ENCODE results near the gene IL22RA2. TPM values are rescaled to one million over a fixed set of nuclear protein-coding genes. Genes with fewer than 3 reads are reported as not detected.

The IL22RA2 gene
- polyA plus RNA-seq, 3 donors = not detected

- peaks cover 5 to 20% of the 10 kb centered on the region in 2 donors for H3K9me3 ChIP-seq (replicated peaks in 1 of 2; ENCODE audit: control insufficient read depth in 1 of 2, insufficient read depth in 1 of 2, low read length in 2 of 2)
- no peak for DNase-seq
- Mint-ChIP-seq H3K36me3 (no peaks in the 10 kb centered on the region), H3K4me3 (no peak overlapping the region), H3K9me3 (peaks cover 9 to 32% (median 28%) of the 10 kb centered on the region in 7 donors), H3K27ac (no peak overlapping the region), H3K27me3 (ENCODE audit: low read depth in 3 of 3) (peaks cover 1 to 4% (median 1%) of the 10 kb centered on the region in 3 donors), H3K4me1 (peaks cover 2% of the 10 kb centered on the region)
- WGBS (ENCODE audit: insufficient coverage) = 100% methylated on average over 1 of the region's 2 CpGs
- H3K36me3 ChIP-seq (replicated peaks in 1 of 2; ENCODE audit: control insufficient read depth in 1 of 2, insufficient read depth in 2 of 2, low read length in 2 of 2) = no peaks in the 10 kb centered on the region
- intact Hi-C loops (cut with micrococcal nuclease) = no loop called here
- no peak overlapping the region for H3K27ac ChIP-seq (ENCODE audit: low read depth in 1 of 2, low read length in 2 of 2)
- TF ChIP-seq CTCF (IDR thresholded peaks at IDR 0.05) = no peak
- H2AFZ ChIP-seq (ENCODE audit: insufficient read depth, low read depth, low read length, poor library complexity, severe bottlenecking) = no peak overlapping the region
- no peaks in the 10 kb centered on the region for H3K79me2 ChIP-seq (ENCODE audit: insufficient read depth, low read length)
- H3K9ac ChIP-seq (ENCODE audit: insufficient read depth, low read length, poor library complexity, severe bottlenecking) = no peak overlapping the region
- H3K4me3 ChIP-seq (replicated peaks in 1 of 3; ENCODE audit: low read depth in 2 of 3, low read length in 3 of 3) = no peak overlapping the region
- H3K27me3 ChIP-seq (ENCODE audit: control insufficient read depth in 2 of 2, insufficient read depth in 2 of 2, low read length in 2 of 2) = no peaks in the 10 kb centered on the region
- H4K20me1 ChIP-seq (ENCODE audit: insufficient read depth, low read length) = no peaks in the 10 kb centered on the region
- no peak overlapping the region for H3K4me2 ChIP-seq (replicated peaks; ENCODE audit: extremely low read depth, low read length, poor library complexity, severe bottlenecking)
- no peaks in the 10 kb centered on the region for H3K4me1 ChIP-seq (ENCODE audit: control insufficient read depth in 1 of 2, insufficient read depth in 2 of 2, low read length in 2 of 2)
These were observed 51.9 kb downstream of the IL22RA2 start for GRCh38 chr6:137121401-137121997.

DNA sequence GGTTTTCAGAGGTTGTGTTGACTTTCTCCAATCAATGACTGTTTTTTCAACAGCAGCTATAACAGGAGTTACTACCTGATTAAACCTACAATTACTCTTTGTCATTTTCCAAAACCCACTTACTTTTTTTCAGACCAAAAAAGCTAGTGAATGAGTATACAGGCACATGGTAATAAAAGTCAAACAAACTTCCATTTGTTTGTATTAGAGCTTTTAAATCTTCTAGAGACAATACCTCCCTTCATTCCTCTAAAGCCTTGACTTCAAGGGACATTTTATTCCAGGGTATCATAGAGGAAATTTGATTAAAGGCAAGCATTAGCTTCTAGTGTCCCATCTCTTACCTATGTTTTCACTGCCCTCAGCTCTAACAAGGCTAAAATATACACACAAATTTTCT, 52.7 kb downstream of the IL22RA2 start:
- no peak for TF ChIP-seq CTCF (IDR thresholded peaks at IDR 0.05)
- no peaks in the 10 kb centered on the region for H3K36me3 Mint-ChIP-seq
- no peaks in the 10 kb centered on the region for H3K79me2 ChIP-seq (ENCODE audit: insufficient read depth, low read length)
- no peaks in the 10 kb centered on the region for H3K36me3 ChIP-seq (replicated peaks in 1 of 2; ENCODE audit: control insufficient read depth in 1 of 2, insufficient read depth in 2 of 2, low read length in 2 of 2)
- H3K4me1 ChIP-seq (ENCODE audit: control insufficient read depth in 1 of 2, insufficient read depth in 2 of 2, low read length in 2 of 2) = no peaks in the 10 kb centered on the region
- no peak overlapping the region for H3K4me3 ChIP-seq (replicated peaks in 1 of 3; ENCODE audit: low read depth in 2 of 3, low read length in 3 of 3)
- H3K27ac Mint-ChIP-seq = no peak overlapping the region
- H3K9me3 Mint-ChIP-seq = peaks cover 9 to 32% (median 25%) of the 10 kb centered on the region in 7 donors
- peaks cover 2% of the 10 kb centered on the region for H3K4me1 Mint-ChIP-seq
- H3K27me3 Mint-ChIP-seq (ENCODE audit: low read depth in 3 of 3) = peaks cover 0 to 4% (median 3%) of the 10 kb centered on the region in 3 donors
- no peak overlapping the region for H3K4me3 Mint-ChIP-seq
- H3K27me3 ChIP-seq (ENCODE audit: control insufficient read depth in 2 of 2, insufficient read depth in 2 of 2, low read length in 2 of 2) = no peaks in the 10 kb centered on the region
- H3K9me3 ChIP-seq (replicated peaks in 1 of 2; ENCODE audit: control insufficient read depth in 1 of 2, insufficient read depth in 1 of 2, low read length in 2 of 2) = peaks cover 5 to 20% of the 10 kb centered on the region in 2 donors
- H4K20me1 ChIP-seq (ENCODE audit: insufficient read depth, low read length) = no peaks in the 10 kb centered on the region
- DNase-seq = no peak
- no peak overlapping the region for H3K9ac ChIP-seq (ENCODE audit: insufficient read depth, low read length, poor library complexity, severe bottlenecking)
- intact Hi-C loops (cut with micrococcal nuclease) = no loop called here
- no peak overlapping the region for H3K27ac ChIP-seq (ENCODE audit: low read depth in 1 of 2, low read length in 2 of 2)
- H3K4me2 ChIP-seq (replicated peaks; ENCODE audit: extremely low read depth, low read length, poor library complexity, severe bottlenecking) = no peak overlapping the region
- no peak overlapping the region for H2AFZ ChIP-seq (ENCODE audit: insufficient read depth, low read depth, low read length, poor library complexity, severe bottlenecking)

Data from CD14-positive monocyte (primary cell).